GM18520 (cell line): ENCODE results near the gene CHST15.

Source experiments
- ATAC-seq: cut with Tn5 transposase; IDR thresholded peaks from one replicate; pipeline ENCODE4 v1.9.1; 2021; ENCODE audit not compliant: unreplicated experiment

Gene CHST15

DNA sequence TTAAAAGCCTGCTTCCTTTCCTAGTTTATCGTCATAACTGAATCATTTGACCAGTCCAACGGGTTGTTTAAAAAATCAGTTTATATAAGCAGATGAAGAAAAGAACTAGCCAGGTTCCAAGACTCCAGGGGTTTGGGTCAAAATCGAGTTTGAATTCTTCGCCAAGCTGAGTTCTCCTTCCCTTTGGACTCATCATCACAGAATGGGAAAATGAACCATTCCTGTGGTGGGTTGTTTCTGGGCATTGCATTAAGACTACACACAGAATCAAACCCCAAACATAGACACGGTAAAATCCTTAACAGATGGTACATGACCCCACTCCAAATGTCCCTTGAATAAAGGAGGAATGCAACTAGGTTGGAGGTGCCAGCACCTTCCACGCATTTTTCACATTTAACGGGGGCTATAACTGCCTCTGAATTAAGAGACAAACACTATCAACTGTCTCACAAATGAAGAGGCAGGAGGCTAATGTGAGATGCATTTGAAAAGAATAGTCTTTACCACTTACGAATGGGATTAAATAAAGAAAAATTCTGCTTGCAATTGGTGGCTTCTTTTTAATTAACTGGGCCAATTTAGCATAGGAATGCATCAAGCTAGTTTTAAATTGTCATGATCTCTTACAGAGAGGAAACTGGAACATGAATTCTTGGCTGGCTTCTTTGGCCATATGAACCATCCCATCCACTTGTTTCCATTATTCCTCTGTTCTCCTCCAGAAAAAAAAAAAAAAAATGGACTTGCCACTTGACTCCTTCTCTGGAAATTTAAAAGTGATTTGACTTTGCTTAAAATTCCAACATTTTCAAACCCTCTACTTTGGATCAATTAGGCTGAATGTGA is 61.1 kb downstream of the CHST15 start:
- no peak for ATAC-seq

DNA sequence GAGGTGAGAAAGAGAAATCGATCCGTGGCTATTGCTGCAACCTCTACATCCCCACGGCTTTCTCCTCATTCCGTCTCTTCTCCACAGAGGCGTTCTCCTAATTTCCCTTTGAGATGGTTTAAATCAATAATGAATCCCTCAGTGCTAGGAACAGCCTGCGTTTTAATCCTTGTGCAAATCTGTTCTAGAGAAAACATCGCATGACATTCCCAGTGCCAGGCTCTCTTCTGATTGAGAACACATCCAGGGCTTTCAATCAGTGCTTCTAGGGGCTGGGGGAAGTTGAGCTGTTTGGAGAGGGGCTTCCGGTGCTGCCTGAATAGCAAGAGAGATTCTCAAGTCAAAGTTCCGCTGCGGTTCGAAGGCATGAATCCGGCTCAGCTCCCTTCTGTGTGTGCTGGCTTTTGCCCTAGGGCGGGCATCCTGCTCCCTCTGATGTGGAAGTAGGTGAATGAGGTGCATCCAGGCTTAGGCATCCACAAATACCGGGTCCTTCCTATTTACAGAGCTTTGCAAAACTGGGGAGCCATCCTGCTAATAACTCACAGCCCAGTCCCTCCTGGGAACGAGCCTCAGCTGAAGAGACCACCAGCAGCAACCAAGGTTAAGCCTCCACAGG is 62.8 kb downstream of the CHST15 start:
- ATAC-seq: no peak

DNA sequence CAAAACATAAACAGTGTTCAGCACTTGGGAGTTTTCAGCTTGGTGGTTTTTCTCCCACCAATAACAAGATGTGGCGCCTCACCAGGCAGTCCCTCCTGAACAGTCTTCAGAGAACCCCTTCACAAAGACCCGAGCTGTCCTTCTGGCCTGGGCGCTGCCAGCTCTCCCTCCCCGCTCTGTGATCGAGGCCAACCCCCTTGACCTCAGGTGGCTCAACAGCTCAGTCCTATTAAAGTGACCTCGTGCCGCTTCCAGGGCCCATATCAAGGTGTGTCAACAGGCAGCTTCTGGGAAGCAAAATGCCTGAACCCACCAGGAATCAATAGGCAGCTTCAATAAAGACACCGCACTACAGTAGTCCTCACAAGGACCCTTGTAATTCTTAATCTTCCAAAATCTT is 63.3 kb downstream of the CHST15 start:
- no peak for ATAC-seq

DNA sequence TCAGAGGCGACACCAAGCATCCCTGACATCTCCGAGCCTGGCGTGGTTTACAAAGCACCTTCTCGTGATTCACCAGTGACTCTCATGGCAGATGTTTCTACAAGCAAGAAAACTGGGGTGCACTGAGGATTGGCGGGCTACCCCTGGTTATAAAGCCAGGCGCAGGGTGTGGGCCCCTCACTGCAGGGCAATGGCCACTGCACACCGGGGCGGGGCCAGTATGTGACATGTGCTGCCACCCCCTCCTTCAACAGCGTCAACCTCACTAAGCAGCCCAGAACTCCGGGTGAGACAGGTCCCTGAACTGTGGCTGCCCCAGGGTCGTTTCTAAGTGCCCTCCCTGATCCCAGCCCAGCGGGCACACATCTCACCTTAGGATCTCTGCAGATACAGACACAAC is 63.8 kb downstream of the CHST15 start:
- no peak for ATAC-seq

DNA sequence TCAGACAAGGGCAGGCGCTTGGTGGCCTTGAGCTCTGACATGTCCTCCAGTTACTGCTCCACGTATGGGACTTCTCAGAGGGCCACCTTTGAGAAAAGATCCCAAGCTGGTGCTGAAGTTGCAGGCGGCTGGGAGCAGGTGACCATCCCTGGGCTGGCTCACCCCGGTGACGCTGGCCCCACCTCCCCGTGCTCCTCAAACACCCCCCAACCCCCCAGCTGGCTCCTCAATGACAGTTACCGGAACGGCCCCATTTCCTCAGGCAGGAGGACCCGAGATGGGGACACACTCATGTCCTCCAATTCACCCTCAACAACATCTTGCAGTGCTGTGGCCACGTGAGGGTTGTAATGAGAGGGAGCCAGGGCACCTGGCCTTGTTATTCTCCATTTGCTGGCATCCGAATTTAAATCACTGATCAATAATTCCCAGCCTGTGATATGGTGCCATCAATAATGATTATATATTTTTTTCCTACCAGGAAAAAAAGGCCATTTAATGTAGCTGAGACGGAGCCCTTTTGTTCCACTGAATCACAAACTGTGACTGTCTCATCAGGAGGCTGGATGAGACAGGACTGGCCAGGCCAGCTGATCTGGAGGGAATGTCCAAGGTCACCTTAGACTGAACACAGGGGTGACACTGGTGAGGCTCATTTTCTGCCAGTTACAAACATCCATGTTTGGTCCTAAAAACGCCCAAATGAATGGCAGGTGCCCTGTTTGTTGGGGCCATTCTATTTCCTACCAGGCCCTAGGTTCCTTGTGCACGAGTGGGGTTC is 64.5 kb downstream of the CHST15 start:
- no peak for ATAC-seq

DNA sequence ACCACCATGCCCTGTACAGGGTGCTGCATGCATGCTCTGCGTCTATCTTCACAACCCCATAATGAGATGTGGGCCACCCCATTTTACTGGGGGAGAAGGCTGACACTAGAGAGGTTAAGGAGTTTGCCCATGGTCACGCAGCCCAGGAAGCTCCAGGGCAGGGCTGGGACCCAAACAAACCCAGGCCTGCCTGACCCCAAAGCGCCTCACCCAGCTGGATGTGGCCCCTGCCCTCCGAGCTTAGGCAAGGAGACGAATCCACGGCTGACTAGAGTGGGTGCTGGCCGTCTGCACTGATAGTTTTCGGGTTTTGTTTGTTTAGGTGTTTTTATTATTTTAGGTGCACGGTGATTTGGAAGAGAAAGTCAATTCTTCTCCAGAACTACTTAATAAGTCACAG is 65.7 kb downstream of the CHST15 start:
- no peak for ATAC-seq

DNA sequence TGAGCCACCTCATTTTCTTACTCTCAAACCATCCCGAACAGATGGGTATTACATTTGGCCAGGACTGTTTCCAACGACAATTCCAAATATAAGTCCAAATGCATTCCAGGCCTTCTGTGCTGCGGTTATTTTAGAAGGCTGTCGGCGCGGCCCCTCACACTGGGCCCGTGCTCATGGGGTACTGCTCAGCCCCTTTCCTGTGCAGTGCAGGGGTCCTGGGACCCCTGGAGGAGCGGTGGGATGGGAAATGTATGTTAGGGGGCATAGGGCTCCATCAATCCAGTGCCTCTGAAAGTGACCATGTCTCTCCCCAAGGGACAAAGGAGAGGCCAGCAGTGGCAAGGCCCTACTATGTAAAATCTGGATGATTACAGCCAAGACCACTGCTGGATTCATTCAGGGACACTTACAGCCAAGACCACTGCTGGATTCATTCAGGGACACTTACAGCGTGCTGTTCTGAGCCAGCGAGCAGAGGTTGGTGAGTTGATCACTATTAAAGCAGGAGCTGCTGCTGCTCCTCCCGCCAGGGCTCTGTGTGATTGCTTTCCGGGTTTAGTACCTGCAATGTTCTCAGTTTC is 66.3 kb downstream of the CHST15 start:
- no peak for ATAC-seq

DNA sequence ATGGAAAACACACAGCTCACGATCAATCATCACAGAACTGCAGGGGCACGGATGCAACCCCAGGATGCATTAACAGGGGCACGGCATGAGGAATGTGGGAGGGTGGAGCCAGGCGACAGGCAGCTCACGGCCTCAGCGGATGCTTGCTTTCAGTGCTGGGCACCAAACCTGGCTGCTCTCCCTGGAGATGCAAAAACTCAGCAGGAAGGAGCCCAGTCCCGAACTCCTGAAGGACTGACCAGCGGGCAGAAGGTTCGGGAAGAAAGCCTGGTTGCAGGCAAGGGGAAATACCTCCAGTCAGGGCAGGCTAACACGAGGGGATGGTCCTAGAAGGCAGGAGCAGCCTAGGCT is 66.8 kb downstream of the CHST15 start:
- ATAC-seq: no peak

DNA sequence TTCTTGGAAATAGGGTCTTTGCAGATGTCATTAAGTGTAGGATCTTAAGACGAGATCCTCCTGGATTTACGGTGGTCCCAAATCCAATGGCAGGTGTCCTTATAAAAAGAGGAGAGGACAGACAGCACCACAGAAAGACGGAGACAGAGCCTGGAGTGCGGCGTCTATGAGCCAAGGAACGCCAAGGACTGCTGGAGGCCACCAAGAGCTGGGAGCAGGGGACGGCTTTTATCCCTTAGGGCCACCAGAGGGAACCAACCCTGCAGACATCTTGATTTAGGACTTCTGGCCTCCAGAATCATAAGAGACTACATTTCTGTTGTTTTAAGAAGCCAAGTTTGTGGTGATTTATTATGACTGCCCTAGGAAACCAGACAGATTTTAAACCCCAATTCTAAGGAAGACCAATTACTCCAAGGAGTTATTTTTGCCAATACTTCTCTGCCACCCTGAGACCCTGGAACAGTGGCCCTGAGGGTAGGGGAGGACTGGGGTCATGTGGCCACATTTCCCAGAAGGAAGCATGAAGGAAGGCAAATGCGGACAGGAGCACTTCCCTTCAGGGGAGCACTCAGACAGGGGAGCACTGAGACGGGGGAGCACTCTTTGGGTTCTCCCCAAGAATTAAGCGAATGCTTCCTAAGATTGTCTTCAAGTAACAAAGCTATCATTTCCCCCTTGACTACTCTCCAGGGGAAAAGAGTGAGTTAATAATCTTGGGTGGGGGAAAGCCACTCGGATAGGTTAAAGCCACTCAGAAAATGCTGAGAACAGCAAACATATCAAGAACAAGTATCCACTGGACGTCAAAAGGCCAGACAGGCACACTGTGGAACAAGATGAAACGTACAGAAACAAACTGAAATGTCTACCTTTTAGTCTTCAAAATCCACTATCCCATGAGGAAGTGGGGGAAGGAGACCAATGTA is 67.5 kb downstream of the CHST15 start:
- no peak for ATAC-seq

DNA sequence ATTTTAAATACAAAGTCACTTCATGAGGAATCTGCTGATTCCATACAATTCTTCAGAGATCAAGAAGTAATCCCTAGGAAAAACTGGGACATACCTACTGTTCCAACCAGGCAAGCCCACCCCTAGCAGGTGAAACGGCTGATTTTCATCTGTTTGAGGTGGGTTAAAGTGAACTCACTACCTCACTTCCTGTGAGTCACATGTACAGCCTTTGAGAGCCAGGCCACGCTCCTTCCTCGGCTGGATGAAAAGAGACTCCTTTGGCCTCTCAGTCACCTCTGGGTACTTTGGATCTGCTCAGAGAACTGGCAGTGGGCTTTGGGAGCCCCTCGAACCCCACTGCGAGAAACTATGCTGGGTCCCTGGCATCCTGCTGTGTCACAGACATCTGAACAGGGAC is 68.2 kb downstream of the CHST15 start:
- no peak for ATAC-seq

DNA sequence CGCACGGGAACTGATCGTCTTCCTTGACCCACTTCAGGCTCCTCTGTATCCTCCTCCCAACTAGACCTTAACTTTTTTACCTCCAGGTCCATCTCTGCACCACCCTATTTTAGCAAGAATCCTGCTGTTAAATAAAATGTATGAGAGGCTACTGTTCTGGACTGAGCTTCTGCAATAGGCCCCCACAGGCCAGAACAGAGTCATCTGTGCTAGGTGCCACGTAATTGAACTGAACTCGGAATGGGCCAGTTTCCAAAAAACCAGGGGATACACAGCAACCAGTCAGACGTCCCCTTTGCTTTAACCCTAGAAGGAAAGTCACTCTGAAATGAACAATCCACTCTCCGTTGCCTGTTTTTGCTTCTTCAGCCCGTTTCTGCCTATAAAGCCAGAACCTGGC is 71.3 kb downstream of the CHST15 start:
- ATAC-seq: no peak

DNA sequence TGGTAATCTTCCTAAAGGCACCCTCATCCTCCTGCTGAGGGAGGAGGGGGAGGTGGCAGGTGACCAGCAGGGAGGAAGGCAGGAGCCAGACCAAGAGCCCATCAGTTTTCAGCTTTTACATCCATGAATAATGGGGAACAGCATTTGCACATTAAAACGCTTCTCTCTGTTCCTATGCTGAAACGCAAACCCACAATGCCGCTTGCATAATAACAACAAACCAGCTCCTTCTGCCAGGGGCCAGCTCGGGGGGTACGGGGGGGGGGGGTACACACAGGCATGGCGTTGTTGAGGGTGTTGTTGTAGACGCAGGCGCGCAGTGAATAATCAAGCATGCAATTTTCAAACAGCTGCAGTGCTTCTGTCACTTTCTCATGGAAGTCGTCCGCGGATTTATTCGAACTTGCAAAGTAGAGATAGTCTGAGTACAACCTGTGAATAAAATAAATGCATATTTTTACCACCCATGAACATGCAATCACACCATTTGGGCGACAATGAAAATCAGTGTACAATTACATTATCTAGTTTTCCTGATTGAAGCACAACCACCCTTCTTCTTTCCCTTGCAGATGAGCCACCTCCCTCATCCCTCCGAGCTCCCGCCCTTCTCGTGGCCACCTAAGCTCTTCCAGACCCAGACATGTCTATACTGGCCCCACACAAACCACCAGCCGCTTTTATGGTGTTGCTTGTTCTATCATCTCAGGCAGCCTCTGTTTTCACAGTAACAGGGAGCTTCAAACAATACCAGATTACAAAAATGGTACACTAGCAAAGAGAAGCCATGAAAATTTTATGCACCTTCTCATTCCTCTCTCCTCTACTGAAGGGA is 72.2 kb downstream of the CHST15 start:
- no peak for ATAC-seq

DNA sequence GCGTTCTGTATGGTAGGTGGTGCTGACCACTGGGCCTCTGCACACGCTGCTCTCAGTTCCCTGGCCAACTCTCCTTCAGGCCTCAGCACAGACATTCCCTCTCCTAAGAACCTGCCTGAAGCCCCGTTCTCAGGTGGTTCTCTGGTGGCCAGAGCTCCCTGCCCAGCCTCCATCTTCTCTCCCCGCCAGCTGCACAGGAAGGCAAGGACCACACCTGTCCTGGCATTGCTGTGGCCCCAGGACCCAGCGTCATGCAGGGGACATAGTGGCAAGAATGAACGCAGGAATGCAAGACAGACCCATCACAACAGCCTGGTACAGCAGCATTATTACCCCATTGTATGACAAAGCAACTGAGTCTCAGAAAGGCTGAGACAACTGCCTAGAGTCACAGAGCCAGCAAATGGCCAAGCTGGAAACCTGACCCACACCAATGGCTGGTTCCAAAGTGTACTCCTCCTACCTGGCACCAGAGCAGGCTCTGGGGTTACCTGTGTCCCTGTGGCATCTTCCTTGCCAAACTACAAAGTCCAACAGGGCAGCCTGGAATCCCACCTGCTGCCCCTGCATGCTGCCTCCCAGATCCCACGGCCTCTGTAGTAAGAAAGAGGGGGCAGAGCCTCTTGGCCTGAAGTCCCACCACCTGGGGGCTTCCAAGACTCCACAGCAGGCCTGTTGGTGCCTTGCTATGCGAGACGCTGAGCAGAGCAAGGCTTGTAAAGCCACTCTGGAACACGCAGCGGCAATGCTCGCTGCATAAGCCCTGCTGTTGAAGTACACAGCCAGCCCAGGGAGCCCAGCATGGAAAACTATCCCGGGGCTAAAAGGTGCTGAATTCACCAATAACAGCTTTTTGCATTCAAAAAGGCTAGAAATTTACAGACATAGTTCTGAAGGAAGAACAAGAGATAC is 73.3 kb downstream of the CHST15 start:
- no peak for ATAC-seq

DNA sequence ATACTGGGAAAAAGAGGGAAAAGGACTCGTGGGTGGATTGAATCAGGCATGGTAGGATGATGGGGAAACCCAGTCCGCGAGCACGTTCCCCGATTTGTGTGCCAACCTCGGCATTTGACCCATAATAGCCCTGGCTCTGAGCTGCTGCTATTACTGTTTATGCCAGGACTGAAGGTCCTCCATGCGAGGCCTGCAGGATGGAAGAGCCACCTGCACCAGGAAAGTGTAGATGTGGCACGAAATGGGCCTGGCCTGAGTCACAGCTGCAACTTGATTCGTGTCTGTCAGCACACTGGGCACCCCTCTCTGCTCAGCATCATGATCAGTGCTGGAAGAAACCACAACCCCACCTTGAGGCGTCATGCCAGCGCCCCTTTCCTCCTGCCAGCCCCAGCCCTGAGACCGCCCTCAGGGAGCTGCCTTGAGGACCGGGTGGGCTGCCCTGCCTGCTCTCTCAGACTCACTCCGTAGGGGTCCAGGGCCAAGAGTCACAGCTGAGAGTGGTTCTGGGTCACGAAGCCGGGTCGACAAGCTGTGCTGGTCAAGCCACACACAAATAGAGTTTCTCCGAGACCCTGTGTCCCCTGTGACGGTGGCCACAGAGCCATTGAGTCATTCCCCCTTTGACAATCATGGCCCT is 74.4 kb downstream of the CHST15 start:
- no peak for ATAC-seq

DNA sequence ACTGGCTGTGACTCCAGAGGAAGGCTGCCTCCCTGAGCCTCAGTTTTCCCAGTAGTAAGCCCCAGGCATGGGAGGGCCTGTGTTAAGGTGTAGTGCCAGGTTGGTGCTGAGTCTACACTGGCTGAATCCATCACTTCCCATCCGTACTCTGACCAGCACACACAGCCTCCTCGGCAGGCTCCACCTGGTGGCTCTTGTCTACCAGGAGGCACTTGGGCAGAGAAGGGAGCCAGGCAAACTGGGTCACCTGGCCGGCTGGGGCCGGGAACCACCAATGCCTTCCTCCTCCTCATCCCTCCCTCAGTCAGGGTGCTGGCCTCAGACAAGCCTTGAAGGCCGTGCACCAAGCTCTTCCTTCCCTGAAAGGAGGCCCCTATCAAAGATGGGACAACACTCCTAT is 75.7 kb downstream of the CHST15 start:
- ATAC-seq: no peak

DNA sequence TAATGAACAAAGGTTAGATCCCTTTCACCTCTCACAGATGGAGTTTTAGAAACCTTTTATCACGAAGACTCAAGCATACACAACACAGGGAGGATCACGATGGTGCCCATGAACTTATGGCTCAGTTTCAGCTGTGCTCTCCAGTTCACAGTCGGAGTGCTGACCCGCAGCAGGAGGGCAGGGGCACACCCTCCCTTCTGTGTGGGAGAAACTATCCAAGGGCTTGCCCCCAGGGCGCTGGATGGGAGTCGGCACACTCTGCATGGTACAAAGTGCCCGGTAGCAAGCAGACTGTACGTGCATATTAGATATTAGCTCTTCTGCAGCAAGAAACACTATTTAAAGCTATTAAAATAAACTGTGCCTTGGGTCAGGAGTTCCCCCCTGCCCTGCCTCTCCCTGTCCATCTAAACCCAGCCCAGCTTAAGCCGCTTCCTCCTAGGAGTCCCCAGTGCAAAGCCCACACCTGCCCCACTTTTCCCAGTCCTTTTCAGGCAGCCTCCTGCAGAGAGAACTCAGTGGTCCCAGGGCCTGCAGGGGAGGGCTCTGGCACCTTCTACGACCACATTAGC is 76.5 kb downstream of the CHST15 start:
- ATAC-seq: no peak

DNA sequence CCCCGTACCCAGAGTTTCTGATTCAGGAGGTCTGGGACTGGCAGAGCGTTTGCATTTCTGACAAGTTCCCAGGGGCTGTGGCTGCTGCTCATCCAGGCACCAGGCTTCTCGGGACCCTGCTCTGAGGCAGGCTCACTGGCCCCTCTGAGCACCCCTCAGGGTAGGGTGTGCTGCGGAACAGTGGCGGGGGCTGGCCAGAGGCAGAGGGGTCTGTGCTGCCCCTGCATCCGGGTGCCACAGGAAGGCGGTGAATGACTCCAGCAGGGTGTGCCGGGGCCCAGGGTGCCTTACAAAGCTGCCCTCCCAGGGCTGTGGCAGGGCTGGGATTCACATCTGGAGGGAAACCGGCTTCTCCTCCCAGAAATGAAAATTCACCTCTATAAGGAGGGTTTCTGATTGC is 77.4 kb downstream of the CHST15 start:
- no peak for ATAC-seq
